K562 (cell line): ENCODE data around the gene OVCA2. TPM values are rescaled to one million over a fixed set of nuclear protein-coding genes. Genes with fewer than 3 reads are reported as not detected.

ENCODE experiments used
- BRCA1 ChIP-seq, 2 experiments: fragments of 450-650 bp in 1 of 2; sonication (generic) in 1 of 2; formaldehyde crosslinking in 1 of 2; IDR thresholded peaks; 2 replicates each; pipeline versions ENCODE4 v1.5.0 to v1.6.1; 2017 to 2020; ENCODE audit warnings: mild to moderate bottlenecking in 1 of 2, missing genetic modification reagents in 1 of 2
- DEAF1 ChIP-seq: fragments of 450-650 bp; formaldehyde crosslinking; IDR thresholded peaks from 2 replicates; pipeline ENCODE4 v1.4.0; 2020; ENCODE audit warnings: mild to moderate bottlenecking, moderate library complexity
- GMEB1 ChIP-seq: fragments of 250-450 bp; sonication (Bioruptor Pico); IDR thresholded peaks from 2 replicates; pipeline ENCODE4 v1.4.0; 2020; ENCODE audit warnings: mild to moderate bottlenecking
- TRIM24 ChIP-seq, 2 experiments: fragments of 450-650 bp; IDR thresholded peaks; 2 replicates each; pipeline ENCODE4 v1.6.1; 2016
- ZHX1 ChIP-seq: fragments of 150-350 bp; conservative IDR thresholded peaks from 2 replicates; pipeline ENCODE4 v1.6.1; 2014; ENCODE audit warnings: low read length
- ZNF449 ChIP-seq: fragments of 250-450 bp; sonication (Bioruptor Pico); IDR thresholded peaks from 2 replicates; pipeline ENCODE4 v1.8.0; 2022; ENCODE audit warnings: moderate library complexity, mild to moderate bottlenecking, inconsistent platforms
- polyA plus RNA-seq, 8 experiments: library from polyadenylated mRNA; depleted of rRNA in 4 of 8; stranded (reverse) in 5 of 8; unstranded in 3 of 8; fragments of >200 nt; fragmentation: Nextera tagmentation in 2 of 8; fragmentation: Illumina TruSeq in 1 of 8; extraction: Ambion mirVana in 2 of 8; extraction: Trizol in 1 of 8; gene quantifications; 2 replicates each; pipeline versions ENCODE4 v1.2.1 to v1.2.3, GENCODE V29; 2011 to 2014; ENCODE audit warnings: inconsistent platforms in 1 of 8, missing spikeins in 1 of 8
- total RNA-seq, 7 experiments: library from RNA; depleted of rRNA in 6 of 7; stranded (reverse); fragments of >200 nt in 6 of 7; fragmentation: Illumina TruSeq in 2 of 7; extraction: Trizol in 2 of 7; gene quantifications; 2 replicates each; pipeline versions ENCODE4 v1.2.1 to v1.2.3, GENCODE V29; 2011 to 2021; ENCODE audit warnings: low replicate concordance in 1 of 7

The OVCA2 gene
- total and polyA plus RNA-seq, 9 of the 15 experiments (the other 6 are each of a cell fraction or from before 2014, with no cell fraction given): 3.0 to 23.7 (median 14.1) TPM

GRCh38 chr17:2063261-2064146, 21.7 kb downstream of the OVCA2 start (continued):
- no peak for TF ChIP-seq ZHX1
- TF ChIP-seq ZNF449 (CRISPR knock-in tag): no peak
- no peak for TF ChIP-seq TRIM24 (IDR thresholded peaks at IDR 0.05)
- no peak for TF ChIP-seq BRCA1 (IDR thresholded peaks at IDR 0.05)
- TF ChIP-seq BRCA1 (CRISPR knock-in tag; IDR thresholded peaks at IDR 0.05): no peak
- TF ChIP-seq GMEB1 (CRISPR knock-in tag): no peak
- TF ChIP-seq DEAF1 (CRISPR knock-in tag): no peak
